Smooth muscle cell (in vitro differentiated cells): ENCODE measurements around the gene OR2T2. TPM values are rescaled to one million over a fixed set of nuclear protein-coding genes. Genes with fewer than 3 reads are reported as not detected.
"Not testable (repeated sequence)": the region's sequence is repeated elsewhere in the genome, so short reads cannot be mapped to it uniquely, and the experiment has no call there.

Experiments used
- DNase-seq: peaks from one replicate; lab custom pipeline; 2025; ENCODE audit not compliant: unreplicated experiment; lab: John Stamatoyannopoulos, UW
- H2AFZ ChIP-seq: fragments of 200-600 bp; sonication (generic); 2 replicates; pipeline ENCODE4 v1.6.0; 2016; ENCODE audit warnings: antibody characterized with exemption, low read depth, mild to moderate bottlenecking
- H3F3A ChIP-seq: fragments of 200-600 bp; sonication (generic); 2 replicates; pipeline ENCODE4 v1.6.0; 2017; ENCODE audit warnings: antibody characterized with exemption, low read depth
- H3K27ac ChIP-seq: fragments of 200-600 bp; sonication (generic); 2 replicates; pipeline ENCODE4 v1.5.1; 2016; ENCODE audit warnings: low read depth, mild to moderate bottlenecking
- H3K27me3 ChIP-seq: fragments of 200-600 bp; sonication (generic); 2 replicates; pipeline ENCODE4 v1.6.1; 2016; ENCODE audit warnings: low read depth, mild to moderate bottlenecking
- H3K36me3 ChIP-seq: fragments of 200-600 bp; sonication (generic); 2 replicates; pipeline ENCODE4 v1.5.1; 2016; ENCODE audit warnings: low read depth
- H3K4me1 ChIP-seq: fragments of 200-600 bp; sonication (generic); 2 replicates; pipeline ENCODE4 v1.5.1; 2016; ENCODE audit warnings: low read depth
- H3K4me2 ChIP-seq: fragments of 200-600 bp; sonication (generic); 2 replicates; pipeline ENCODE4 v1.6.0; 2016; ENCODE audit warnings: mild to moderate bottlenecking
- H3K4me3 ChIP-seq: fragments of 200-600 bp; sonication (generic); 2 replicates; pipeline ENCODE4 v1.5.1; 2016; ENCODE audit warnings: mild to moderate bottlenecking
- H3K79me2 ChIP-seq: fragments of 200-600 bp; sonication (generic); 2 replicates; pipeline ENCODE4 v1.6.0; 2016; ENCODE audit warnings: low read depth, mild to moderate bottlenecking
- H3K9ac ChIP-seq: fragments of 200-600 bp; sonication (generic); 2 replicates; pipeline ENCODE4 v1.6.0; 2016; ENCODE audit warnings: low read depth
- H3K9me3 ChIP-seq: fragments of 200-600 bp; sonication (generic); replicated peaks from 2 replicates; pipeline ENCODE4 v1.5.1; 2016; ENCODE audit warnings: low read depth
- H4K20me1 ChIP-seq: fragments of 200-600 bp; sonication (generic); 2 replicates; pipeline ENCODE4 v1.6.0; 2016; ENCODE audit warnings: low read depth
- WGBS: methylation state at CpG from one replicate; pipeline ENCODE4 v1.1.7; 2016; ENCODE audit warnings: low lambda C conversion rate; 5-methylcytosine and 5-hydroxymethylcytosine counted together
- polyA plus RNA-seq: library from polyadenylated mRNA; unstranded; fragments of >200 nt; fragmentation: Nextera tagmentation; extraction: Ambion mirVana; gene quantifications from 2 replicates; pipeline ENCODE4 v1.2.1, GENCODE V29; 2016
- total RNA-seq: library from RNA; depleted of rRNA; stranded (reverse); fragments of >200 nt; gene quantifications from 2 replicates; pipeline ENCODE4 v1.2.3, GENCODE V29; 2014

OR2T2 gene
- total and polyA plus RNA-seq, 2 experiments from 2014 or later: not detected

DNA sequence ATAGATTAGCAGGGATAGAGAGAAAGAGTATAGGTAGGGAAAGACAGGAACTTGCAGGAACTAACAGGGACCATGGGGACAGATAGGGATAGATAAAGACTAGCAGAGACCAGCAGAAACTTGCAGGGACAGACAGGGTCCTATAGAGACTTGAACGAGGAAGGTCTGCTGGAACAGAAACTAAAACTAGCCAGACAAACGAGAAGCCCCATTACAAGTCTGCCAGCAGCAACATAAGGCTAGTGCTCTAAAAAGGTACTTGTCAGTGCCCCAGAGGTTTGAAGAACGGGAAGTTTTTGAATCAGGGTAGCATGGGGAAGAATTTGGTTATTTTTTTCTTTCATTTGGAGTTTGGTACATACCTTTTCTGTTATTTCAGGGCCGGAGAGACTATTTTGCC is 13.2 kb upstream of the OR2T2 start:
- not testable (repeated sequence) for H3K4me1 ChIP-seq, H3K36me3 ChIP-seq, H3K4me3 ChIP-seq, H4K20me1 ChIP-seq, H3K9ac ChIP-seq, H3K4me2 ChIP-seq, H3K9me3 ChIP-seq, H3F3A ChIP-seq, H3K27ac ChIP-seq, H3K79me2 ChIP-seq, H3K27me3 ChIP-seq, H2AFZ ChIP-seq, DNase-seq
- 47% methylated on average over 4 of the region's 4 CpGs for WGBS

DNA sequence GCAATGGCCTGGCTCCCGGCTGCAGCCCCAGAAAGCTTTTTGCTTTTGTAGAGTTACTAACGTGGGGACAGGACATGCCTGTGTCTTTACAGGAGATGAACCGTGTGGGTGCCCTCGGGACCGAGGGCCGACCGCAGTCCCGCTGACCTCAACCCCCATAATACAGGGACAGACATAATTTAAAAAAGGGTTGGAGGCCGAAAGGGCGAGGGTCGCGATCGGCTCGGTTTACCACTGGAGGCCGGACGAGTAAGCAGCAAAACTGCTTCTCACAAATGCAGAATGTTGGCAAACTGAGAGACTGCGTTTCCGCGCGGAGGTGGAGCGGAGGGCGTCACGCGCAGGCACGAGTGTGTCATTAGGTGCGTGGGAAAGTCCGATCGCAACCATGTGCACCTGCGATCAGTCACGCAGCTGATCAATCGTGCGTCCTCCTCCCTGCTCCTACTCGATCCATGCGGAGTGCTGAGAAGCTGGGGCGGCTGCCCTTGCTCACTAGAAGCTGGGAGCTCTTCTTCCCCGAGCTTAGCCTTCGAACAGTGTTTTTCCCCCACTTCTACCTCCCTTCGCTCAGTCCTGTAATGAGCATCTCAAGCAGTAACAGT is 11.5 kb upstream of the OR2T2 start:
- not testable (repeated sequence) for H3K9me3 ChIP-seq, H3K4me3 ChIP-seq, H3K79me2 ChIP-seq, H3K4me2 ChIP-seq, DNase-seq, H2AFZ ChIP-seq, H3K36me3 ChIP-seq, H3K4me1 ChIP-seq, H3K27me3 ChIP-seq, H4K20me1 ChIP-seq, H3K27ac ChIP-seq, H3F3A ChIP-seq, H3K9ac ChIP-seq
- 88% methylated on average over 31 of the region's 38 CpGs for WGBS

DNA sequence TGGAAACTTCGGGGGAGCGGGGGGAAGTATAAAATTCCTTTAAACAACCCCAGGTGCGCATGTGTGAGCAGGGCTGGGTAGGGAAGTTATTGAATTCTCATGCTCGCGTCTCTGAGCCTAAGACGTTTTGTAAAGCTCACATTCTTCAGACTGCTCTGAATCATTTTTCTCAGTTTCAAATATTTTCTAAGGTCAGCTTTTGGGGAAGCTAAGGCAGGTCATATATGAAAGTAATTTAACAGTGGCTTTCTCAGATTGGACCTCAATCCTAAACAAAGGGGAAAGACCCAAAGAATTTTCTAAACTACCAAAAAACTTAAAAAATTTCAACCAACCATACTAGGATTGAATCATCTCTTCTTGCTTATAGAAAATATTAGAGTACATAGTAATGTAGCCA is 10.5 kb upstream of the OR2T2 start:
- not testable (repeated sequence) for H3K4me1 ChIP-seq, H3K27me3 ChIP-seq, H3F3A ChIP-seq, DNase-seq, H3K27ac ChIP-seq, H3K9me3 ChIP-seq, H3K36me3 ChIP-seq, H3K79me2 ChIP-seq, H4K20me1 ChIP-seq, H3K4me3 ChIP-seq, H3K9ac ChIP-seq, H3K4me2 ChIP-seq, H2AFZ ChIP-seq
- WGBS: 59% methylated on average over 6 of the region's 6 CpGs

- H3K79me2 ChIP-seq, H3K4me3 ChIP-seq, H3K4me2 ChIP-seq, H3K36me3 ChIP-seq, H3K4me1 ChIP-seq, H3F3A ChIP-seq, DNase-seq, H2AFZ ChIP-seq, H3K9me3 ChIP-seq, H4K20me1 ChIP-seq, H3K27me3 ChIP-seq, H3K27ac ChIP-seq, H3K9ac ChIP-seq: not testable (repeated sequence)
- WGBS: 47% methylated on average over 3 of the region's 3 CpGs
These were observed 9.1 kb upstream of the OR2T2 start for GRCh38 chr1:248436303-248436702.

GRCh38 chr1:248438668-248439067 is 6.8 kb upstream of the OR2T2 start:
- H3F3A ChIP-seq, H3K79me2 ChIP-seq, H3K4me1 ChIP-seq, H3K9me3 ChIP-seq, H2AFZ ChIP-seq, H3K27ac ChIP-seq, H3K4me2 ChIP-seq, H4K20me1 ChIP-seq, DNase-seq, H3K4me3 ChIP-seq, H3K9ac ChIP-seq, H3K36me3 ChIP-seq, H3K27me3 ChIP-seq: not testable (repeated sequence)
- 33% methylated on average over 1 of the region's 1 CpG for WGBS

- not testable (repeated sequence) for H3K27me3 ChIP-seq, H3K27ac ChIP-seq, H2AFZ ChIP-seq, H3K4me2 ChIP-seq, H3K79me2 ChIP-seq, H3K4me3 ChIP-seq, DNase-seq, H3K9ac ChIP-seq, H3K36me3 ChIP-seq, H3F3A ChIP-seq, H3K4me1 ChIP-seq, H4K20me1 ChIP-seq, H3K9me3 ChIP-seq
- WGBS: 43% methylated on average over 5 of the region's 5 CpGs
These were observed 6.2 kb upstream of the OR2T2 start for GRCh38 chr1:248439283-248439682.

DNA sequence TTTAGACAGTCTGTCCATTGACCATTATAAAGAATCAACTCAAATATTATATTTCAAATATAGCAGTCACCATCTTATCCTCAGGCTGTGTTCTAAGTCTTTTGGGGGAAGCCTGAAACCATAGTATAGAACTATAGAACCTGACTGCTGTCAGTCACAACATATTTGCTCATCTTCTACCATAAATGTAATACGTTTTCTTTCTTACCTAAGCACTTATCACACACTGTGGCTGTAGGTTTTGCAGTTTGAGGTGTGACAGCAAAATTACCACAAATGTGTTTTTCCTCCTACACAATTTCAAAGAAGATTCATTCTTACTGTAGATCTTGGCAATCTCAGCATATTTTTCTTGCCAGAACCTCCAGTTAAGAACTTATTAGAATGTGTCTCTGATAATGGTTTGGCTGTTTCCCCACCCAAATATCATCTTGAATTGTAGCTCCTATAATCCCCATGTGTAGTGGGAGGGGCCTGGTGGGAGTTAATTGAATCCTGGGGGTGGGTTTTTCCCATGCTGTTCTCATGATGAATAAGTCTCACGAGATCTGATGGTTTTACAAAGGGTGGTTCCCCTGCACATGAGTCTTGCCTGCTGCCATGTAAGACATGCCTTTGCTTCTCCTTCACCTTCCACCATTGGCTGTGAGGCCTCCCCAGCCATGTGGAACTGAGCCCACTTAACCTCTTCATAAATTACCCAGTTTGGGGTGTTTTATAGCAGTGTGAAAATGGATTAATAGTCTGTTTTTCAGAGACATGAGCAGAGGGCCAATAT is 2.7 kb upstream of the OR2T2 start:
- not testable (repeated sequence) for H3K36me3 ChIP-seq, H3K27ac ChIP-seq, H3K9ac ChIP-seq, H3K27me3 ChIP-seq, H3K9me3 ChIP-seq, H3K4me2 ChIP-seq, H3K79me2 ChIP-seq, H2AFZ ChIP-seq, H3K4me1 ChIP-seq, H3F3A ChIP-seq, H3K4me3 ChIP-seq, DNase-seq, H4K20me1 ChIP-seq
- WGBS: 41% methylated on average over 1 of the region's 2 CpGs

DNA sequence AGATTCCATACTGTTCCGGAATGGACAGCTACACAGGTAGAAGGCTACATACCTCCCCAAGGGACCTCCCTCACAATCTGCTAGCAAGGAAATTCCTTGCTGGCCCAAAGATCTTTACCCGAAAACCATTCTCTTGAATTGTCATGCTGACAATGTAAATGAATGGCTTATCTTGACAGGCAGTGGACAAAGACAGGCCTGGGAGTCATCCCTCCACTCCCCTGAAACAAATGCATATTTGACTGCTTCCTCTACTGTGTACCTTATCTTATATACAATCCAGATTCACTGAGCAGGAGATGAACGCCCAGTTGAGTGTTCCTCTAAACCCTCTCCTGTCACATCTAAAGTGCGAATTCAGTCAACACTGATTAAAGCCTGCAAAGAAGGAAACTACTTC is 834 bp upstream of the OR2T2 start:
- not testable (repeated sequence) for H2AFZ ChIP-seq, H3K36me3 ChIP-seq, H3K9me3 ChIP-seq, H3K27me3 ChIP-seq, H3K27ac ChIP-seq, H3K9ac ChIP-seq, DNase-seq, H3F3A ChIP-seq, H3K79me2 ChIP-seq, H3K4me1 ChIP-seq, H4K20me1 ChIP-seq, H3K4me3 ChIP-seq, H3K4me2 ChIP-seq
- WGBS: 80% methylated on average over 4 of the region's 4 CpGs
